GM15510 (cell line): Measurements from ENCODE around the gene TRPM8.

ENCODE experiments used
- POLR2A ChIP-seq: IDR thresholded peaks from 3 replicates; pipeline ENCODE4 v1.6.1; 2011; ENCODE audit warnings: borderline replicate concordance; ENCODE audit not compliant: insufficient read length; ENCODE audit errors: extremely low read depth

The TRPM8 gene

GRCh38 chr2:234029150-234029733, 112.1 kb downstream of the TRPM8 start:
- no peak for TF ChIP-seq POLR2A

GRCh38 chr2:234031207-234031606, 114.0 kb downstream of the TRPM8 start:
- TF ChIP-seq POLR2A: no peak

- TF ChIP-seq POLR2A: no peak
Observed at GRCh38 chr2:234032279-234032856, 115.2 kb downstream of the TRPM8 start.

- TF ChIP-seq POLR2A: no peak
Observed at GRCh38 chr2:234033174-234033573, 116.0 kb downstream of the TRPM8 start.

- TF ChIP-seq POLR2A: no peak
Observed at GRCh38 chr2:234033885-234034284, 116.7 kb downstream of the TRPM8 start.

- no peak for TF ChIP-seq POLR2A
Observed at GRCh38 chr2:234038076-234038802, 121.1 kb downstream of the TRPM8 start.

- no peak for TF ChIP-seq POLR2A
Observed at GRCh38 chr2:234044157-234044556, 127.0 kb downstream of the TRPM8 start.

- no peak for TF ChIP-seq POLR2A
Observed at GRCh38 chr2:234046521-234046920, 129.3 kb downstream of the TRPM8 start.

- no peak for TF ChIP-seq POLR2A
Observed at GRCh38 chr2:234047361-234047760, 130.2 kb downstream of the TRPM8 start.

- no peak for TF ChIP-seq POLR2A
Observed at GRCh38 chr2:234048049-234048448, 130.9 kb downstream of the TRPM8 start.

- TF ChIP-seq POLR2A: no peak
Observed at GRCh38 chr2:234050455-234051135, 133.4 kb downstream of the TRPM8 start, which contains the start of gene SPP2. TSS of gene SPP2 (plus strand) at chr2:234050702. CDS start at chr2:234050787, 85 bp downstream.

GRCh38 chr2:234051374-234052070, 134.3 kb downstream of the TRPM8 start:
- TF ChIP-seq POLR2A: no peak

GRCh38 chr2:234058881-234059280, 141.7 kb downstream of the TRPM8 start:
- no peak for TF ChIP-seq POLR2A

GRCh38 chr2:234060236-234060635, 143.1 kb downstream of the TRPM8 start:
- no peak for TF ChIP-seq POLR2A
